Activated T-cell treated with anti-CD3 and anti-CD28 coated beads, Interleukin-2, amount 50 U/mL, for 4 hours (primary cell): ENCODE data around the gene RRP15. TPM values are rescaled to one million over a fixed set of nuclear protein-coding genes. Genes with fewer than 3 reads are reported as not detected.

Source experiments
- total RNA-seq, 3 donors: library from RNA; stranded (reverse); gene quantifications; one replicate each; pipeline ENCODE4 v1.2.1, GENCODE V29; 2021

The RRP15 gene
- total RNA-seq, 3 donors from 2014 or later: 55.8 to 73.9 (median 71.9) TPM

Other genes with a start within 250 kb of the RRP15 start
- not detected for gene TGFB2, start 60.0 kb downstream of the RRP15 start, total RNA-seq